ENCODE measurements around the gene C1orf105. TPM values are rescaled to one million over a fixed set of nuclear protein-coding genes. Genes with fewer than 3 reads are reported as not detected.

The C1orf105 gene
- total and polyA plus RNA-seq, 2 experiments from 2014 or later: not detected

DNA sequence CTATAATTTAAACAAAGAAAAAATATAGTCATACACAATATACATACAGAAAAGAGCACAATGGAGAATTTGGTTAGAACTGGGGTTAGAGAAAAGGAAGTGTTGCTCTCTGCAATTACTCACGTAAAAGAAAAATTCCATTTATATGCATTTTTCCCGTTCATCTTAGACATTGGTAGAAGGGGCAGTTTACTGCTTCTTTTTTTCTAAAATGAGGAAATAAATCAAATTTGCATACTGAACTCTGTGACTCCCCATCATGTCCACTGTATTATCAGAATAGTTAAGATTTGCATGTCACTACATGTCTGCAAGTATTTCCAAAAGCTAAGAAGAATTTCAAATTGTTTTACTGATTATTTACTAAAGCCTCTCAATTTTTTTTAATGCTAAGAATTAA is 44.1 kb upstream of the C1orf105 start (continued):
- TF ChIP-seq NANOG (IDR thresholded peaks at IDR 0.05; ENCODE audit: borderline replicate concordance): no peak
- no peak for TF ChIP-seq ZNF331 (CRISPR knock-in tag; IDR thresholded peaks at IDR 0.05; ENCODE audit: low read depth)
- TF ChIP-seq EZH2 (IDR thresholded peaks at IDR 0.05; ENCODE audit: low read depth, unreplicated experiment): no peak
- no peak for TF ChIP-seq JUNB (IDR thresholded peaks at IDR 0.05; ENCODE audit: unreplicated experiment)
- TF ChIP-seq EZH2phosphoT487 (IDR thresholded peaks at IDR 0.05; ENCODE audit: unreplicated experiment): no peak
- TF ChIP-seq ZNF114 (CRISPR knock-in tag; IDR thresholded peaks at IDR 0.05): no peak
- no peak for TF ChIP-seq CREB1 (CRISPR knock-in tag; IDR thresholded peaks at IDR 0.05; ENCODE audit: low read depth)

- TF ChIP-seq CTCF (conservative IDR thresholded peaks at IDR 0.05; ENCODE audit: low read depth in 2 of 2): no peak
- TF ChIP-seq ZNF114 (CRISPR knock-in tag; IDR thresholded peaks at IDR 0.05): no peak
- no peak for TF ChIP-seq ZNF331 (CRISPR knock-in tag; IDR thresholded peaks at IDR 0.05; ENCODE audit: low read depth)
- TF ChIP-seq POLR2AphosphoS5 (IDR thresholded peaks at IDR 0.05; ENCODE audit: low read depth): no peak
- TF ChIP-seq, protein P1, sequence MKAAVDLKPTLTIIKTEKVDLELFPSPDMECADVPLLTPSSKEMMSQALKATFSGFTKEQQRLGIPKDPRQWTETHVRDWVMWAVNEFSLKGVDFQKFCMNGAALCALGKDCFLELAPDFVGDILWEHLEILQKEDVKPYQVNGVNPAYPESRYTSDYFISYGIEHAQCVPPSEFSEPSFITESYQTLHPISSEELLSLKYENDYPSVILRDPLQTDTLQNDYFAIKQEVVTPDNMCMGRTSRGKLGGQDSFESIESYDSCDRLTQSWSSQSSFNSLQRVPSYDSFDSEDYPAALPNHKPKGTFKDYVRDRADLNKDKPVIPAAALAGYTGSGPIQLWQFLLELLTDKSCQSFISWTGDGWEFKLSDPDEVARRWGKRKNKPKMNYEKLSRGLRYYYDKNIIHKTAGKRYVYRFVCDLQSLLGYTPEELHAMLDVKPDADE (IDR thresholded peaks at IDR 0.05): no peak
- no peak for TF ChIP-seq ZNF462 (CRISPR knock-in tag; IDR thresholded peaks at IDR 0.05)
- TF ChIP-seq STAT1 (IDR thresholded peaks at IDR 0.05; ENCODE audit: unreplicated experiment): no peak
- no peak for TF ChIP-seq EZH2 (IDR thresholded peaks at IDR 0.05; ENCODE audit: low read depth, unreplicated experiment)
- no peak for TF ChIP-seq REST (IDR thresholded peaks at IDR 0.05; ENCODE audit: unreplicated experiment)
- TF ChIP-seq EZH2phosphoT487 (IDR thresholded peaks at IDR 0.05; ENCODE audit: unreplicated experiment): no peak
- TF ChIP-seq NANOG (IDR thresholded peaks at IDR 0.05; ENCODE audit: borderline replicate concordance): no peak
- no peak for TF ChIP-seq JUNB (IDR thresholded peaks at IDR 0.05; ENCODE audit: unreplicated experiment)
- no peak for TF ChIP-seq CREB1 (CRISPR knock-in tag; IDR thresholded peaks at IDR 0.05; ENCODE audit: low read depth)
- Histone ChIP-seq H4K20me1 (replicated peaks; ENCODE audit: insufficient read depth) (no peaks in the 10 kb centered on the region), H3K9me2 (ENCODE audit: insufficient read depth) (no peaks in the 10 kb centered on the region), H2AFZ (no peak overlapping the region), H3K27ac (ENCODE audit: low read depth) (no peak overlapping the region), H3K4me3 (no peak overlapping the region), H3F3A (replicated peaks; ENCODE audit: low read depth) (no peaks in the 10 kb centered on the region), H3K79me2 (replicated peaks; ENCODE audit: insufficient read depth) (no peaks in the 10 kb centered on the region), H3K27me3 (ENCODE audit: insufficient read depth) (no peaks in the 10 kb centered on the region), H3K36me3 (ENCODE audit: insufficient read depth) (no peaks in the 10 kb centered on the region), H3K4me2 (no peak overlapping the region), H3K4me1 (ENCODE audit: insufficient read depth) (peaks cover 25% of the 10 kb centered on the region)
- DNase-seq (ENCODE audit: low spot score): no peak
- no peaks in the 10 kb centered on the region for H3K9me3 Mint-ChIP-seq
- H3K4me1 Mint-ChIP-seq: peaks cover 22% of the 10 kb centered on the region; the same call in 2 of the 3 replicates
- no peak overlapping the region for H3K27ac Mint-ChIP-seq
- ATAC-seq: no peak
- no peak overlapping the region for H3K4me3 Mint-ChIP-seq
- no peaks in the 10 kb centered on the region for H3K36me3 Mint-ChIP-seq (ENCODE audit: low read depth)
- H3K27me3 Mint-ChIP-seq (ENCODE audit: insufficient read depth, low read depth, poor library complexity): no peaks in the 10 kb centered on the region
Observed at GRCh38 chr1:172377565-172377964, 42.9 kb upstream of the C1orf105 start.
